ENCODE measurements around the gene CMTM3. TPM values are rescaled to one million over a fixed set of nuclear protein-coding genes. Genes with fewer than 3 reads are reported as not detected.

Gene CMTM3
- total RNA-seq, 3 donors from 2014 or later: 3.1 to 15.9 (median 9.3) TPM

DNA sequence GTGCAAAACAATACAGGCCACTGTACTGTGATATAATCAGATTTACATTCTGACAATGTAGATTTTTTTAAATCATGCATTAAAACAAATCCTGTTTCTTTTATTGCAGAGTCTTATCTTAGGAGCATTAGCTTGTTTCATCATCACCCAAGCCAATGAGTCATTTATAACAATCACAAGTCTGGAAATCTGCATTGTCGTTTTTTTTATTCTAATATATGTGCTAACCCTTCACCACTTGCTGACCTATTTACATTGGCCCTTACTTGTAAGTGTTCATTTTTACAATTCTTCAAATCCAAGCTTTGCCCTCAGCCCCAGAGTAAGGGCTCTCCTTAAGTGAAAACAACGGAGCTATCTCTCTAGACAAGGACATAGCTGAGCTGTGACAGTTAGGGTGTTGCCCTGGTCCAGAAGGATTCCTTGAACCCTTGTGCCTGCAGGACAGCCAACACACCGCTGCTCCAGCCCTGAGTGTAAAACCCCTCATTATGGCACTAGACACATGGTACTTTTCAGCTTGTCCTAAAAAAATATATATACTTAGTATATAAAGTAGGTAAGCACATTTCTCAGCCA, 34.6 kb upstream of the CMTM3 start:
- intact Hi-C loops (cut with DNase I, micrococcal nuclease): no loop called here
- H3K9me3 ChIP-seq: no peaks in the 10 kb centered on the region
- no peaks in the 10 kb centered on the region for H3K4me1 ChIP-seq (ENCODE audit: low read depth)
- no peak for DNase-seq
- ATAC-seq: peak; percentile 75
- no peak overlapping the region for H3K4me3 ChIP-seq
- H3K36me3 ChIP-seq (ENCODE audit: low read depth): no peaks in the 10 kb centered on the region
- TF ChIP-seq, protein P1, sequence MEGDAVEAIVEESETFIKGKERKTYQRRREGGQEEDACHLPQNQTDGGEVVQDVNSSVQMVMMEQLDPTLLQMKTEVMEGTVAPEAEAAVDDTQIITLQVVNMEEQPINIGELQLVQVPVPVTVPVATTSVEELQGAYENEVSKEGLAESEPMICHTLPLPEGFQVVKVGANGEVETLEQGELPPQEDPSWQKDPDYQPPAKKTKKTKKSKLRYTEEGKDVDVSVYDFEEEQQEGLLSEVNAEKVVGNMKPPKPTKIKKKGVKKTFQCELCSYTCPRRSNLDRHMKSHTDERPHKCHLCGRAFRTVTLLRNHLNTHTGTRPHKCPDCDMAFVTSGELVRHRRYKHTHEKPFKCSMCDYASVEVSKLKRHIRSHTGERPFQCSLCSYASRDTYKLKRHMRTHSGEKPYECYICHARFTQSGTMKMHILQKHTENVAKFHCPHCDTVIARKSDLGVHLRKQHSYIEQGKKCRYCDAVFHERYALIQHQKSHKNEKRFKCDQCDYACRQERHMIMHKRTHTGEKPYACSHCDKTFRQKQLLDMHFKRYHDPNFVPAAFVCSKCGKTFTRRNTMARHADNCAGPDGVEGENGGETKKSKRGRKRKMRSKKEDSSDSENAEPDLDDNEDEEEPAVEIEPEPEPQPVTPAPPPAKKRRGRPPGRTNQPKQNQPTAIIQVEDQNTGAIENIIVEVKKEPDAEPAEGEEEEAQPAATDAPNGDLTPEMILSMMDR (IDR thresholded peaks at IDR 0.05): no peak

DNA sequence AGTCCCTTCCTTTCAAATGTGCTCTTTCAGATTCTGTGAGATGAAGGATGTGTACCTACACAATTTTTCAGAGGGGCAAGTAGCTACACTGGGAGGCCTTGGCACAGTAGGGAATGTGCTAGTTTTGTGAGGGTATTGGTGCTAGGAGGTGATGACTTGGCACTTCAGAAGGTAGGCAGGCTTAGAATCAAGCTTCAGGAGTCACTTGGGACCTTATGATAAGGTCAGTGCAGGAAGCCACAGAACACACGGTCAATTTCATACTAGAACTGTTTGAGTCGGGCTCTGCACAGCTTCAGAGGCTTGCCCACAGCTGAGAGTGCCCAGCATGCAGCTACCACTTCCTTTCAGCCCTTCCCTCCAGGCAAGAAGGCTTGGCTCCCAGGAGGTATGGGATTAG, 32.1 kb upstream of the CMTM3 start:
- H3K4me3 ChIP-seq: no peak overlapping the region
- ATAC-seq: no peak
- TF ChIP-seq, protein P1 (IDR thresholded peaks at IDR 0.05): no peak
- H3K9me3 ChIP-seq: no peaks in the 10 kb centered on the region
- intact Hi-C loops (cut with DNase I, micrococcal nuclease): no loop called here
- no peak for DNase-seq
- no peaks in the 10 kb centered on the region for H3K36me3 ChIP-seq (ENCODE audit: low read depth)
- no peaks in the 10 kb centered on the region for H3K4me1 ChIP-seq (ENCODE audit: low read depth)

DNA sequence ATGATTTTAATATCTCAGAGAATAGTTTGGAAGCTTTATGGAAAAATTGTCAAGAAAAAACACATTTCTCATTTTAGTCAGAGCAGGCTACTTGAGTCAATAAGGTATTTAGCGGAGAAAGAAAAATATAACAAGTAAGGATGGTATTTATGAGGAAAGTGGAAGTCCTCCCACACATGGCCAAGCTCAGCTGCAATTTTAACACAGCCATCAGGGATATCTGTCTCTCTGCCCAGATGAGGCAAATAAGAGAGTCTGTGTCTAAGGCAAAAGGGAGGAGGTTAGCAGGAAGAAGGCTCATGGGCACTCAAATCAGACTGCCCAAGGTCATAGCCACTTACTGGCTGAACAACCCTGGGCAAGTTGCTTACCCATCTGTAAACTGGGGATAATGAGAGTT, 30.4 kb upstream of the CMTM3 start:
- intact Hi-C loops (cut with DNase I, micrococcal nuclease): no loop called here
- Histone ChIP-seq H3K36me3 (ENCODE audit: low read depth) (no peaks in the 10 kb centered on the region), H3K9me3 (no peaks in the 10 kb centered on the region), H3K4me1 (ENCODE audit: low read depth) (peaks cover 4% of the 10 kb centered on the region), H3K4me3 (no peak overlapping the region)
- ATAC-seq (no peak), DNase-seq (no peak)
- TF ChIP-seq, protein P1 (IDR thresholded peaks at IDR 0.05): no peak

DNA sequence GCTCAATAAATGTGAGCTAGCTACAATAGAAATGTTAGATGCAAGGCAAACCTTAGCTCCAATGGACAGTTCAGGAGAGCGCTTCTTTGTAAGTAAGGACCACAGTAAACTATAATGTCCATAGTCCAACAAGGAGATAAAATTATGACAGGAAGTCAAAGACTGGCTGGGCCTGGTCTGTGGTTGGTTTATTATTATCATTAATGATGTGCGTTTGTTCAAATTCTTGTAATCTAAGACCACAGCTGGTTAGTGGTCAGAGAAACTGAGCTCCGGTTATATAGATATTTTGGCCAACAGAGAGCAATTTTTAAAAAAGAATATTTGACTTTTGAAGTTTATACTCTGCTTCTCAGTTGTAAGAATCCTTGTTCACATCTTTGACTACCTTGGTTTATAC, 30.0 kb upstream of the CMTM3 start:
- Histone ChIP-seq H3K4me1 (ENCODE audit: low read depth) (peaks cover 8% of the 10 kb centered on the region), H3K36me3 (ENCODE audit: low read depth) (no peaks in the 10 kb centered on the region), H3K9me3 (no peaks in the 10 kb centered on the region), H3K4me3 (no peak overlapping the region)
- ATAC-seq (no peak), DNase-seq (no peak)
- intact Hi-C loops (cut with DNase I, micrococcal nuclease): no loop called here
- TF ChIP-seq, protein P1 (IDR thresholded peaks at IDR 0.05): no peak

DNA sequence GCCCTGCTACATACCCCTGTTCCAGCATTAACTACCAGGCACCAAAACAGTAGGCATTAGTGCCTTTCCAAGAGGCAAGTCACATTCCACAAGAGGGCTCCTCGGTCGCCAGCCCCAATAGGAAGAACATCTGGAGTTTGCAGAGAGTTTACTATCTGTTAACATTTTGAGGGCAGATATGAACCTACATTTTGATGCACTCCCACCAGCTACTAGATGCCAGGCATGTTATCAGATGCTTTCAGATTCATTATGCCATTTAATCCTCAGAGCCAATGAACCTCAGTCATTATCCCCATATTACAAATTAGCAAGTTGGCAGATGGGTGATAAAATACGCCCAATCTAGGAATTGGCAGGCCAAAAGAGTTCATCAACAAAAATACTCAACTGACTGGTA, 29.4 kb upstream of the CMTM3 start:
- no peak for ATAC-seq
- H3K4me1 ChIP-seq (ENCODE audit: low read depth): peaks cover 9% of the 10 kb centered on the region
- H3K4me3 ChIP-seq: no peak overlapping the region
- no peak for DNase-seq
- intact Hi-C loops (cut with DNase I, micrococcal nuclease): no loop called here
- no peaks in the 10 kb centered on the region for H3K36me3 ChIP-seq (ENCODE audit: low read depth)
- no peaks in the 10 kb centered on the region for H3K9me3 ChIP-seq
- TF ChIP-seq, protein P1 (IDR thresholded peaks at IDR 0.05): no peak

DNA sequence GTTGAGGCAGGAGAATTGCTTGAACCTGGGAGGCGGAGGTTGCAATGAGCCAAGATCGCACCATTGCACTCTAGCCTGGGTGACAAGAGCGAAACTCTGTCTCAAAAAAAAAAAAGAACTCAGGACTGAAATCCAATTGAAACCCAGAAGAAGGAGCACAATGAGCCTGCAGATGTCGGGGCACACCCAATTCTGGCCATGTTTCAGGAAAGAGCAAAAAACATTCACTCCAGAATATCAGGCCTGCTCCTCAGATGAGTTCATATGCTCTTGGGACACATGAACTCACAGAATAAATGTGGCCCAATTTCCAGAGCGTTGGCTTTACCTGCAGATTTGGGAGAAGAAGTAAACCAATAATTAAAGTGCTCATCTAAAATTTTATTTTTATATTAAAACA, 28.2 kb upstream of the CMTM3 start:
- H3K9me3 ChIP-seq: no peaks in the 10 kb centered on the region
- no peak overlapping the region for H3K4me3 ChIP-seq
- no peak for DNase-seq
- H3K4me1 ChIP-seq (ENCODE audit: low read depth): peaks cover 9% of the 10 kb centered on the region
- ATAC-seq: no peak
- intact Hi-C loops (cut with DNase I, micrococcal nuclease): no loop called here
- TF ChIP-seq, protein P1 (IDR thresholded peaks at IDR 0.05): no peak
- H3K36me3 ChIP-seq (ENCODE audit: low read depth): no peaks in the 10 kb centered on the region
